Measurements from ENCODE around the gene BCL2. TPM values are rescaled to one million over a fixed set of nuclear protein-coding genes. Genes with fewer than 3 reads are reported as not detected.

The BCL2 gene
- total RNA-seq, 4 donors from 2014 or later = 14.3 to 34.8 (median 23.5) TPM

DNA sequence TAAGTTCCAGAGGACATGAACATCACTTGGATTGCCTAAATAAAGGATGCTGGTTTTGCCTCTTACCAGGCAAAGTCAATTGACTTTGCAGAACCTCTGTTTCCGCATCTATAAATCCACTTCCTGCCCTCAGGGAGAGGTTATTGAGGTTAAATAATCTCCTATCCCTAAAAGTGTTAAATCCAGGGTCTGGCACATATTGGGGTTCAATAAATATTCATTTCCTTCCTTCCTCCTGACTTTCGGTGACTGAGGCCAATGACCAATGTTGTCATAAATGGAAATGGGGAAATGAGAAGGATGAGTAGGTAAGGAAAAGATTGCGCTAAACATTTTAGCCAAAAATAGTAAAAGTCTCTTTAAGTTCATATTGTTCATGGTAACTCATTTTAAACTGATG lies 16.0 kb downstream of the BCL2 start:
- intact Hi-C loops (cut with DNase I; ENCODE audit: low total_unique reads) = no loop called here
- Histone ChIP-seq H3K4me3 (no peak overlapping the region), H3K9me3 (no peaks in the 10 kb centered on the region), H3K27ac (peak overlapping the region in 3 of 4 donors; percentile 15 to 45 (median 30)), H3K27me3 (no peaks in the 10 kb centered on the region), H3K36me3 (no peaks in the 10 kb centered on the region), H3K4me1 (peaks cover 0 to 36% (median 0%) of the 10 kb centered on the region in 4 donors)
- in situ Hi-C loops (cut with MboI; ENCODE audit: low pct_ligation_motif_present in 1 of 4, low pct_unique_long_range_greater_than_20kb in 1 of 4, low sequenced_read_pairs in 3 of 4) = no loop called here
- DNase-seq = no peak
- TF ChIP-seq POLR2AphosphoS5 (IDR thresholded peaks at IDR 0.05) = no peak
- TF ChIP-seq EP300 (IDR thresholded peaks at IDR 0.05; ENCODE audit: low read depth) = no peak
- TF ChIP-seq, protein P1, sequence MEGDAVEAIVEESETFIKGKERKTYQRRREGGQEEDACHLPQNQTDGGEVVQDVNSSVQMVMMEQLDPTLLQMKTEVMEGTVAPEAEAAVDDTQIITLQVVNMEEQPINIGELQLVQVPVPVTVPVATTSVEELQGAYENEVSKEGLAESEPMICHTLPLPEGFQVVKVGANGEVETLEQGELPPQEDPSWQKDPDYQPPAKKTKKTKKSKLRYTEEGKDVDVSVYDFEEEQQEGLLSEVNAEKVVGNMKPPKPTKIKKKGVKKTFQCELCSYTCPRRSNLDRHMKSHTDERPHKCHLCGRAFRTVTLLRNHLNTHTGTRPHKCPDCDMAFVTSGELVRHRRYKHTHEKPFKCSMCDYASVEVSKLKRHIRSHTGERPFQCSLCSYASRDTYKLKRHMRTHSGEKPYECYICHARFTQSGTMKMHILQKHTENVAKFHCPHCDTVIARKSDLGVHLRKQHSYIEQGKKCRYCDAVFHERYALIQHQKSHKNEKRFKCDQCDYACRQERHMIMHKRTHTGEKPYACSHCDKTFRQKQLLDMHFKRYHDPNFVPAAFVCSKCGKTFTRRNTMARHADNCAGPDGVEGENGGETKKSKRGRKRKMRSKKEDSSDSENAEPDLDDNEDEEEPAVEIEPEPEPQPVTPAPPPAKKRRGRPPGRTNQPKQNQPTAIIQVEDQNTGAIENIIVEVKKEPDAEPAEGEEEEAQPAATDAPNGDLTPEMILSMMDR (IDR thresholded peaks at IDR 0.05) = no peak
- TF ChIP-seq POLR2A (IDR thresholded peaks at IDR 0.05) = no peak
- 76 to 90% methylated on average over 3 of the region's 3 CpGs for WGBS, 2 donors (ENCODE audit: low coverage in 1 of 2)

DNA sequence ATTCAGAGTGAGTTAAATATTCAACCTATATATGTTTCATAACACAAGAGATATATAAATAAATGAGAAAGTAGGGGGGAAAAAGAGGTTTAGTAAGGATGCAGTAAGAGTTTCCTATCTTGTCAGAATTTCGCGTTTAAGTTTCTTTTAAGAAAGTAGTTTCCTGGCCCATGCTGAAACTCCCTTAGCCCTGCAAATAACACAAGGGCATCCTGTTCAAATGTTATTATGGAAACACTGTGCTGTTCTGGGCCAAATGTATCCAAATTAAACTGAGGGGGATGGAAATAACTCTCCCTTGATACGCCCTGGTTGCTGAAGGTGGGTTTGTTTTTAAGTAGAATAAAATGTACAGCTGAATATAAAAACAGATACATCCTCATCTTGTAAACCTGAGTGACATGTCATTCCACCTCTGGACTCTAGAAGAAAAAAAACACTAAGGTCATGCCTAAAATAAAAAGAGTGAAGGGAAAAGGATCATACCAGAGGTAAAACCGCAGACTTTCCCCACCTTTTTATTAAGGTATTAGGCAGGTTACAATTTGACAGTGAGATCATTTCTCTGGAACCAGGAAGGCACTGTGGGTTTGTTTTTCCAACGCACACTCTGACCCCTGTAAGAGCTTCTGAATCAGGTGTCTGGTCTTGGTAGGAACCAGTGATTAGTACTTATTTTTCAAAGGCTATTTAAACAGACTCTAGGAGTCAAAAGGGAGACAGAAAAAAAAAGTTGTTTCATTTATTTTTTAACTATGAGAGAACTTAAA lies 16.7 kb downstream of the BCL2 start:
- Histone ChIP-seq H3K27me3 (no peaks in the 10 kb centered on the region), H3K36me3 (no peaks in the 10 kb centered on the region), H3K9me3 (no peaks in the 10 kb centered on the region), H3K4me1 (peaks cover 0 to 38% (median 0%) of the 10 kb centered on the region in 4 donors), H3K27ac (peak overlapping the region; percentile 15 to 45 (median 36)), H3K4me3 (no peak overlapping the region)
- in situ Hi-C loops (cut with MboI; ENCODE audit: low pct_ligation_motif_present in 1 of 4, low pct_unique_long_range_greater_than_20kb in 1 of 4, low sequenced_read_pairs in 3 of 4) (no loop called here), intact Hi-C loops (cut with DNase I; ENCODE audit: low total_unique reads) (no loop called here)
- DNase-seq = no peak
- TF ChIP-seq, protein P1 (IDR thresholded peaks at IDR 0.05) = no peak
- TF ChIP-seq POLR2A (IDR thresholded peaks at IDR 0.05) = no peak
- no peak for TF ChIP-seq EP300 (IDR thresholded peaks at IDR 0.05; ENCODE audit: low read depth)
- no peak for TF ChIP-seq POLR2AphosphoS5 (IDR thresholded peaks at IDR 0.05)
- 53% methylated on average over 4 to 5 of the region's 5 CpGs for WGBS, 2 donors (ENCODE audit: low coverage in 1 of 2)

DNA sequence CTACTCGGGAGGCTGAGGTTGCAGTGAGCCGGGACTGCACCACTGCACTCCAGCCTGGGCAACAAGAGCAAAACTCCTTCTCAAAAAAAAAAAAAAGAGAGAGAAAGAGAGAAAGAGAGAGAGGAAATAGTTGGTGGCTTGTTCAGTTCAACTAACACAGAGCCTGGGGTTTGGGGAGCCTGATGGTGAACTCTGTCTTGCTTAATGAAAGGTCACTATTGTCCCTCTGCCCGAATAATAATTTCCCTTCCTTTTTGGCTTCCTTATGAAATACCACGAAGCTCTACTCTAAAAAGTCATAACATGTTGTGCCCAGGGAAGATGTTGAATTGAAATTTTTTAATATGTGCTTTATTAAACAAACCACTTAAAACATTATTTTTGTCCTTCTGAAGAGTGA lies 17.3 kb downstream of the BCL2 start:
- no peak for DNase-seq
- H3K27ac ChIP-seq = peak overlapping the region; percentile 8 to 45 (median 36)
- in situ Hi-C loops (cut with MboI; ENCODE audit: low pct_ligation_motif_present in 1 of 4, low pct_unique_long_range_greater_than_20kb in 1 of 4, low sequenced_read_pairs in 3 of 4) (no loop called here), intact Hi-C loops (cut with DNase I; ENCODE audit: low total_unique reads) (no loop called here)
- H3K4me3 ChIP-seq = no peak overlapping the region
- 22 to 61% methylated on average over 2 to 4 of the region's 4 CpGs for WGBS, 2 donors (ENCODE audit: low coverage in 1 of 2)
- no peaks in the 10 kb centered on the region for H3K27me3 ChIP-seq
- H3K36me3 ChIP-seq = no peaks in the 10 kb centered on the region
- H3K9me3 ChIP-seq = no peaks in the 10 kb centered on the region
- TF ChIP-seq POLR2AphosphoS5 (IDR thresholded peaks at IDR 0.05) (no peak), EP300 (IDR thresholded peaks at IDR 0.05; ENCODE audit: low read depth) (no peak), POLR2A (IDR thresholded peaks at IDR 0.05) (no peak)
- TF ChIP-seq, protein P1 (IDR thresholded peaks at IDR 0.05) = no peak
- H3K4me1 ChIP-seq = peaks cover 0 to 37% (median 0%) of the 10 kb centered on the region in 4 donors

DNA sequence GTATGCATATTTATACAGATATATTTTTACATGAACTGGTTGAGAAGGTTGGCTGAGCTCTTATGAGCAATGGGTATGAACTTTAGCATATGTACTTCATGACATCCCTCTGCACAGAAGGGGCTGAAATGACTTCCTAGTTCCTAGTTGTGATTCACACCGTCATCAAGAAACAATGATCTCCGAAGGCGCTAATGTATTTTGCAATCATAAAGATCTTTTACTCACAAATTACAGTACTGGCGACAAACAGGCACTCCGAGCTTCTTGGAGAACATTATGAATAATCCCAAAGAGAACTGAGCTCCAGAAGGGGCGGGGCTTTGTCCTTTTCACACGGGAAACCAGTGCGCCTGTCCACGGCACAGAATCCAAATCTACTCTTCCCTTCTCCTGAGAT lies 18.1 kb downstream of the BCL2 start:
- Histone ChIP-seq H3K36me3 (no peaks in the 10 kb centered on the region), H3K4me3 (no peak overlapping the region), H3K9me3 (no peaks in the 10 kb centered on the region), H3K4me1 (peaks cover 0 to 37% (median 0%) of the 10 kb centered on the region in 4 donors), H3K27me3 (no peaks in the 10 kb centered on the region), H3K27ac (peak overlapping the region; percentile 8 to 45 (median 36))
- no peak for DNase-seq
- intact Hi-C loops (cut with DNase I; ENCODE audit: low total_unique reads) (no loop called here), in situ Hi-C loops (cut with MboI; ENCODE audit: low pct_ligation_motif_present in 1 of 4, low pct_unique_long_range_greater_than_20kb in 1 of 4, low sequenced_read_pairs in 3 of 4) (no loop called here)
- WGBS, 2 donors (ENCODE audit: low coverage in 1 of 2) = 74 to 76% methylated on average over 9 of the region's 9 CpGs
- TF ChIP-seq EP300 (IDR thresholded peaks at IDR 0.05; ENCODE audit: low read depth) = no peak
- TF ChIP-seq, protein P1 (IDR thresholded peaks at IDR 0.05) = no peak

All from transverse colon (tissue), 4 donors.